PC-9 (cell line): Measurements from ENCODE around the gene DAGLB.

Source experiments
- CTCF ChIP-seq: fragments of 200-600 bp; sonication (generic); conservative IDR thresholded peaks from 2 replicates; pipeline ENCODE4 v1.6.1; 2017; ENCODE audit warnings: mixed run types, antibody characterized with exemption, mild to moderate bottlenecking, moderate library complexity
- EZH2 ChIP-seq: fragments of 200-600 bp; sonication (generic); IDR thresholded peaks from 2 replicates; pipeline ENCODE4 v1.8.0; 2017; ENCODE audit warnings: antibody characterized with exemption, low read depth

- TF ChIP-seq CTCF (no peak), EZH2 (no peak)
Measured at GRCh38 chr7:6430974-6431373, 16.8 kb downstream of the DAGLB start.
